ENCODE measurements around the gene TXLNG.

DNA sequence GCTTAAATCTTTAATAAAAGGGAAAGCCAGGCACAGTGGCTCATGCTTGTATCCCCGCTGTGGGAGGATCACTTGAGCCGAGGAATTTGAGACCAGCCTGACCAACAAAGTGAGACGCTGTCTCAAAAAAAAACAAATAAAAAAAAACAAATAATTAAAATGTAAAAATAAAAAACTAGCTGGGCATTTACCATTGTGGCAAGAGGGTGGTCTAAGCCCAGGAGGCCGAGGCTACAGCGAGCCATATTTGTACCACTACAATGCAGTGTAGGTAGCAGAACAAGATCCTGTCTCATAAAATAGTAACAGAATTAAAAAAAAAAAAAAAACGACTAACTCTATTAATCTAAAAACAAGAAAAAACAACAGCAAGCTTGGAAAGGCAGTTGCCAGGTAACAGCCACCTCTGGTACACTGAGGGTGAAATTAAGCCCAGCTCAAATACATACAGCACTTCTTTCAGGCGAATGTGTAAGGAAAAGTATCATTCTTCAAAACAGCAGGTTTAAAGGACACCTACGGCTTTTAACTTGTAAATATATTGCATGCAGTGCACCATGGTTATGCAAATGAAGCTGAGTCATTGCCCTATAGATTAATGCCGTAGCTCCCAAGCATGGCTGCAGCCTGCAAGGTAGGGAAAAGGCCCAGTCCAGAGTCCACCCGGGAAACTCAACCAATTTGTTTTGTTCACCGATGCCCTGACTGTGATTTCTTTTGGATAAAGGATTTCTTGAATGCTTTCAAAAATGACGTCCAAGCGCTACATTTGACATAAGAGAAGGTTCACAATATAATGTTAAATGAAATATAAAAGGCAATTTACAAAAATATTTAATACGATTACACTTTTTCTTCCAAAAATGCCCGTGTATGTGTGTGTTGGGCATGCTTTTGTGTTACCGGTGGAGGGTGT is 14.5 kb upstream of the TXLNG start:
- TF ChIP-seq, protein P1, sequence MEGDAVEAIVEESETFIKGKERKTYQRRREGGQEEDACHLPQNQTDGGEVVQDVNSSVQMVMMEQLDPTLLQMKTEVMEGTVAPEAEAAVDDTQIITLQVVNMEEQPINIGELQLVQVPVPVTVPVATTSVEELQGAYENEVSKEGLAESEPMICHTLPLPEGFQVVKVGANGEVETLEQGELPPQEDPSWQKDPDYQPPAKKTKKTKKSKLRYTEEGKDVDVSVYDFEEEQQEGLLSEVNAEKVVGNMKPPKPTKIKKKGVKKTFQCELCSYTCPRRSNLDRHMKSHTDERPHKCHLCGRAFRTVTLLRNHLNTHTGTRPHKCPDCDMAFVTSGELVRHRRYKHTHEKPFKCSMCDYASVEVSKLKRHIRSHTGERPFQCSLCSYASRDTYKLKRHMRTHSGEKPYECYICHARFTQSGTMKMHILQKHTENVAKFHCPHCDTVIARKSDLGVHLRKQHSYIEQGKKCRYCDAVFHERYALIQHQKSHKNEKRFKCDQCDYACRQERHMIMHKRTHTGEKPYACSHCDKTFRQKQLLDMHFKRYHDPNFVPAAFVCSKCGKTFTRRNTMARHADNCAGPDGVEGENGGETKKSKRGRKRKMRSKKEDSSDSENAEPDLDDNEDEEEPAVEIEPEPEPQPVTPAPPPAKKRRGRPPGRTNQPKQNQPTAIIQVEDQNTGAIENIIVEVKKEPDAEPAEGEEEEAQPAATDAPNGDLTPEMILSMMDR (IDR thresholded peaks at IDR 0.05; ENCODE audit: insufficient read depth, low read length), result no peak
- TF ChIP-seq, protein P2, sequence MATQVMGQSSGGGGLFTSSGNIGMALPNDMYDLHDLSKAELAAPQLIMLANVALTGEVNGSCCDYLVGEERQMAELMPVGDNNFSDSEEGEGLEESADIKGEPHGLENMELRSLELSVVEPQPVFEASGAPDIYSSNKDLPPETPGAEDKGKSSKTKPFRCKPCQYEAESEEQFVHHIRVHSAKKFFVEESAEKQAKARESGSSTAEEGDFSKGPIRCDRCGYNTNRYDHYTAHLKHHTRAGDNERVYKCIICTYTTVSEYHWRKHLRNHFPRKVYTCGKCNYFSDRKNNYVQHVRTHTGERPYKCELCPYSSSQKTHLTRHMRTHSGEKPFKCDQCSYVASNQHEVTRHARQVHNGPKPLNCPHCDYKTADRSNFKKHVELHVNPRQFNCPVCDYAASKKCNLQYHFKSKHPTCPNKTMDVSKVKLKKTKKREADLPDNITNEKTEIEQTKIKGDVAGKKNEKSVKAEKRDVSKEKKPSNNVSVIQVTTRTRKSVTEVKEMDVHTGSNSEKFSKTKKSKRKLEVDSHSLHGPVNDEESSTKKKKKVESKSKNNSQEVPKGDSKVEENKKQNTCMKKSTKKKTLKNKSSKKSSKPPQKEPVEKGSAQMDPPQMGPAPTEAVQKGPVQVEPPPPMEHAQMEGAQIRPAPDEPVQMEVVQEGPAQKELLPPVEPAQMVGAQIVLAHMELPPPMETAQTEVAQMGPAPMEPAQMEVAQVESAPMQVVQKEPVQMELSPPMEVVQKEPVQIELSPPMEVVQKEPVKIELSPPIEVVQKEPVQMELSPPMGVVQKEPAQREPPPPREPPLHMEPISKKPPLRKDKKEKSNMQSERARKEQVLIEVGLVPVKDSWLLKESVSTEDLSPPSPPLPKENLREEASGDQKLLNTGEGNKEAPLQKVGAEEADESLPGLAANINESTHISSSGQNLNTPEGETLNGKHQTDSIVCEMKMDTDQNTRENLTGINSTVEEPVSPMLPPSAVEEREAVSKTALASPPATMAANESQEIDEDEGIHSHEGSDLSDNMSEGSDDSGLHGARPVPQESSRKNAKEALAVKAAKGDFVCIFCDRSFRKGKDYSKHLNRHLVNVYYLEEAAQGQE (IDR thresholded peaks at IDR 0.05; ENCODE audit: insufficient replicate concordance, low read depth), result no peak
- TF ChIP-seq POLR2AphosphoS5 (IDR thresholded peaks at IDR 0.05; ENCODE audit: low read depth) (no peak), GABPA (IDR thresholded peaks at IDR 0.05; ENCODE audit: low read depth) (no peak)

Data from HL-60 (cell line).